SKM-1 treated with dmso at 0.1 percent for 144 hours (cell line): Measurements from ENCODE around the gene NFATC3.
"Not testable (repeated sequence)": the region's sequence is repeated elsewhere in the genome, so short reads cannot be mapped to it uniquely, and the experiment has no call there.

Experiments used
- DNase-seq: peaks from one replicate; lab custom pipeline; 2025; ENCODE audit not compliant: unreplicated experiment; lab: John Stamatoyannopoulos, UW

The NFATC3 gene

GRCh38 chr16:68088130-68088972 lies 3.2 kb downstream of the NFATC3 start:
- DNase-seq, result no peak

- DNase-seq, result no peak
These were observed 3.9 kb downstream of the NFATC3 start for GRCh38 chr16:68089067-68089466.

- no peak for DNase-seq
These were observed 5.0 kb downstream of the NFATC3 start for GRCh38 chr16:68090130-68090529.

- DNase-seq, result peak; percentile 56
These were observed 5.4 kb downstream of the NFATC3 start for GRCh38 chr16:68090533-68090932.

- no peak for DNase-seq
These were observed 6.5 kb downstream of the NFATC3 start for GRCh38 chr16:68091380-68092261.

- not testable (repeated sequence) for DNase-seq
These were observed 7.1 kb downstream of the NFATC3 start for GRCh38 chr16:68092275-68092674.

GRCh38 chr16:68093816-68094613 lies 8.8 kb downstream of the NFATC3 start:
- no peak for DNase-seq

GRCh38 chr16:68094614-68094934 lies 9.4 kb downstream of the NFATC3 start:
- no peak for DNase-seq

GRCh38 chr16:68096491-68096890 lies 11.3 kb downstream of the NFATC3 start:
- DNase-seq, result no peak

GRCh38 chr16:68097088-68097487 lies 11.9 kb downstream of the NFATC3 start:
- no peak for DNase-seq

- no peak for DNase-seq
These were observed 12.7 kb downstream of the NFATC3 start for GRCh38 chr16:68097895-68098294.

- DNase-seq, result no peak
These were observed 15.3 kb downstream of the NFATC3 start for GRCh38 chr16:68100488-68100887.

- no peak for DNase-seq
These were observed 20.4 kb downstream of the NFATC3 start for GRCh38 chr16:68105611-68106010.

- DNase-seq, result not testable (repeated sequence)
These were observed 22.2 kb downstream of the NFATC3 start for GRCh38 chr16:68107230-68107928.

GRCh38 chr16:68109156-68109555 lies 24.0 kb downstream of the NFATC3 start:
- not testable (repeated sequence) for DNase-seq

- DNase-seq, result not testable (repeated sequence)
These were observed 25.4 kb downstream of the NFATC3 start for GRCh38 chr16:68110611-68111010.

- DNase-seq, result no peak
These were observed 26.2 kb downstream of the NFATC3 start for GRCh38 chr16:68111379-68111778.

- no peak for DNase-seq
These were observed 28.0 kb downstream of the NFATC3 start for GRCh38 chr16:68113059-68113761.

GRCh38 chr16:68113765-68114240 lies 28.6 kb downstream of the NFATC3 start:
- no peak for DNase-seq

- DNase-seq, result not testable (repeated sequence)
These were observed 29.8 kb downstream of the NFATC3 start for GRCh38 chr16:68114939-68115338.
